ENCODE measurements around the gene OLFM2. TPM values are rescaled to one million over a fixed set of nuclear protein-coding genes. Genes with fewer than 3 reads are reported as not detected.
"Not testable (repeated sequence)": the region's sequence is repeated elsewhere in the genome, so short reads cannot be mapped to it uniquely, and the experiment has no call there.

The OLFM2 gene
- total RNA-seq, 1 donor from 2014 or later, result 13.8 TPM

DNA sequence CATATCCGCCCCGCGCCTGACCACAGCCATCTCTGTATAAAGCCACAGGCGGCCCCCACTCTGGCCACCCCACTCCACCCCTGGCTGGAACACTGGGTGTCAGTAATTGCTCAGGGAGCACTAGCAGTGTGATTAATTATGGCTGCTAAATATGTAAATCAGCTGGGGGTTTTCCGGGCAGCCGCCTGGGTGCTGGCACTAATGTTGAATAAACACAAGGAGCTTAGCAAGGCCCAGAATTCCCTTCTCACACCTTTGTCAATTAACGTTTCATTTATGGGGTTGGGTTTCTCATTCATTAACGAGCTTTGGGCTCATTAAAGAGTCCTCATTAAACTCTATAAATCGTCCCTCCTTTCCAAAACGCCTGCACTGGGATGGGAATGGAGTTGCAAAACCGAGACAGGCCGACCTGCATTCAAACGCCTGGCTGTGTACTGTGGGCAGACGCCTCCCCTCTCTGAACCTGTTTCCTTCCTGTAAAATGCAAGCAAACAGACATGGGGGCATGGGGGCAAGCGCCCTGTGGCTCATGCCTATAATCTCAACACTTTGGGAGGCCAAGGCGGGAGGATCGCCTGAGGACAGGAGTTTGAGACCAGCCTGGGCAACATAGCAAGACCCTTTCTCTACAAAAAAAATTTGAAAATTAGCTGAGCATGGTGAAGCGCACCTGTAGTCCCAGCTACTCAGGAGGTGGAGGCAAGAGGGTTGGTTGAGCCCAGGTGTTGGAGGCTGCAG is 17.7 kb upstream of the OLFM2 start:
- Histone ChIP-seq H3K36me3 (no peaks in the 10 kb centered on the region), H3K4me3 (no peak overlapping the region), H3K4me1 (no peaks in the 10 kb centered on the region), H3K27ac (no peak overlapping the region), H3K9me3 (no peaks in the 10 kb centered on the region), H3K27me3 (no peaks in the 10 kb centered on the region)
- intact Hi-C loops (cut with DNase I), result no loop called here
- TF ChIP-seq, protein P1, sequence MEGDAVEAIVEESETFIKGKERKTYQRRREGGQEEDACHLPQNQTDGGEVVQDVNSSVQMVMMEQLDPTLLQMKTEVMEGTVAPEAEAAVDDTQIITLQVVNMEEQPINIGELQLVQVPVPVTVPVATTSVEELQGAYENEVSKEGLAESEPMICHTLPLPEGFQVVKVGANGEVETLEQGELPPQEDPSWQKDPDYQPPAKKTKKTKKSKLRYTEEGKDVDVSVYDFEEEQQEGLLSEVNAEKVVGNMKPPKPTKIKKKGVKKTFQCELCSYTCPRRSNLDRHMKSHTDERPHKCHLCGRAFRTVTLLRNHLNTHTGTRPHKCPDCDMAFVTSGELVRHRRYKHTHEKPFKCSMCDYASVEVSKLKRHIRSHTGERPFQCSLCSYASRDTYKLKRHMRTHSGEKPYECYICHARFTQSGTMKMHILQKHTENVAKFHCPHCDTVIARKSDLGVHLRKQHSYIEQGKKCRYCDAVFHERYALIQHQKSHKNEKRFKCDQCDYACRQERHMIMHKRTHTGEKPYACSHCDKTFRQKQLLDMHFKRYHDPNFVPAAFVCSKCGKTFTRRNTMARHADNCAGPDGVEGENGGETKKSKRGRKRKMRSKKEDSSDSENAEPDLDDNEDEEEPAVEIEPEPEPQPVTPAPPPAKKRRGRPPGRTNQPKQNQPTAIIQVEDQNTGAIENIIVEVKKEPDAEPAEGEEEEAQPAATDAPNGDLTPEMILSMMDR (IDR thresholded peaks at IDR 0.05), result no peak
- no peak for TF ChIP-seq POLR2A (IDR thresholded peaks at IDR 0.05)
- TF ChIP-seq POLR2AphosphoS5 (IDR thresholded peaks at IDR 0.05; ENCODE audit: insufficient read depth in 1 of 2, low read depth in 1 of 2), result no peak
- no peak for DNase-seq (ENCODE audit: extremely low spot score in 2 of 2)

DNA sequence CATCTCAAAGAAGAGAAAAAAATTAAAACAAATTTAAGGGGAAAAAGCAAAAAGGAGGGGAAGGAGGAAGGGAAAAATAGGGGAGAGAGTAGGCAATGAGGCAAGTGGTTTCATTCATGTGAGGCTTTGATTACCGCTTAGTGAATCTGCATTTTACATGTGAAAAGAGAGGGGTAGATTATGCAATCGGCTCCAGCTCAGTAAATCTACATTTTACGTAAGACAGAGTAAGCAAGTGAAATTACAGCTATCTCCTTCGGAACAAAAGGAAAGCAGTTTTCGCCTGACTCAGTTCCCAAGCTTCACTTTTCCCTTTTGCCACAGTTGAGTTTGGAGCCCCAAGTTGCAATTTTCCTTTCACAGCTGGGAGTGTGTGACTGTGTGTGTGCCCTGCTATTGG is 16.0 kb upstream of the OLFM2 start:
- no peaks in the 10 kb centered on the region for H3K27me3 ChIP-seq
- no peak overlapping the region for H3K27ac ChIP-seq
- H3K4me1 ChIP-seq, result no peaks in the 10 kb centered on the region
- DNase-seq (ENCODE audit: extremely low spot score in 2 of 2), result no peak
- H3K4me3 ChIP-seq, result no peak overlapping the region
- no peaks in the 10 kb centered on the region for H3K9me3 ChIP-seq
- intact Hi-C loops (cut with DNase I), result no loop called here
- TF ChIP-seq POLR2A (IDR thresholded peaks at IDR 0.05), result no peak
- TF ChIP-seq POLR2AphosphoS5 (IDR thresholded peaks at IDR 0.05; ENCODE audit: insufficient read depth in 1 of 2, low read depth in 1 of 2), result no peak
- TF ChIP-seq, protein P1 (IDR thresholded peaks at IDR 0.05), result no peak
- no peaks in the 10 kb centered on the region for H3K36me3 ChIP-seq

DNA sequence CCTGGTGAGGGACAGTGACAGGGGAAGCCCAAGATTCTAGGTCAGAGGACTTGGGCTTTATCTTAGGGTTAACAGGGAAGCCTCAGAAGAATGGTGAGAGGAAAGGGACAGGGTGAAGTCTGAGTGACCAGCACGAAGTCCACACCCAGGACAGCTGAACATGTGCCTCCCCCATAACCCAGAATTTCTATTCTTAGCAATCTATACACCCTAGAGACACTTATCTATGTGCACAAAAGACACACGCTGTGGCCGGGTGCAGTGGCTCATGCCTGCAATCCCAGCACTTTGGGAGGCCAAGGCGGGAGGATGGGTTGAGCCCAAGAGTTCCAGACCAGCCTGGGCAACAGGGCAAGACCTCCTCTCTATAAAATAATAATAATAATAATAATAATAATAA is 11.1 kb upstream of the OLFM2 start:
- H3K9me3 ChIP-seq, result no peaks in the 10 kb centered on the region
- TF ChIP-seq POLR2A (IDR thresholded peaks at IDR 0.05) (no peak), POLR2AphosphoS5 (IDR thresholded peaks at IDR 0.05; ENCODE audit: insufficient read depth in 1 of 2, low read depth in 1 of 2) (no peak)
- TF ChIP-seq, protein P1 (IDR thresholded peaks at IDR 0.05), result no peak
- no peak overlapping the region for H3K27ac ChIP-seq
- no peak overlapping the region for H3K4me3 ChIP-seq
- DNase-seq (ENCODE audit: extremely low spot score in 2 of 2), result no peak
- H3K4me1 ChIP-seq, result peaks cover 29% of the 10 kb centered on the region
- no peaks in the 10 kb centered on the region for H3K27me3 ChIP-seq
- H3K36me3 ChIP-seq, result no peaks in the 10 kb centered on the region
- intact Hi-C loops (cut with DNase I), result no loop called here

- DNase-seq (ENCODE audit: extremely low spot score in 2 of 2); H3K27me3 ChIP-seq; H3K36me3 ChIP-seq; H3K9me3 ChIP-seq; intact Hi-C loops (cut with DNase I); H3K4me3 ChIP-seq: not testable (repeated sequence)
- peak overlapping the region; percentile 66 for H3K27ac ChIP-seq
- peaks cover 29% of the 10 kb centered on the region for H3K4me1 ChIP-seq
Observed at GRCh38 chr19:9946528-9947125, 10.3 kb upstream of the OLFM2 start.

- no peaks in the 10 kb centered on the region for H3K36me3 ChIP-seq
- H3K27me3 ChIP-seq, result no peaks in the 10 kb centered on the region
- DNase-seq (ENCODE audit: extremely low spot score in 2 of 2), result peak in 1 of 2 donors; percentile 97
- no peaks in the 10 kb centered on the region for H3K9me3 ChIP-seq
- TF ChIP-seq, protein P1 (IDR thresholded peaks at IDR 0.05), result no peak
- no peak for TF ChIP-seq POLR2A (IDR thresholded peaks at IDR 0.05)
- TF ChIP-seq POLR2AphosphoS5 (IDR thresholded peaks at IDR 0.05; ENCODE audit: insufficient read depth in 1 of 2, low read depth in 1 of 2), result peak; percentile 74 to 92
- H3K4me1 ChIP-seq, result peaks cover 29% of the 10 kb centered on the region
- intact Hi-C loops (cut with DNase I), result no loop called here
- peak overlapping the region; percentile 66 for H3K27ac ChIP-seq
- H3K4me3 ChIP-seq, result peak overlapping the region in 1 of 2 donors; percentile 0
Observed at GRCh38 chr19:9945319-9945966, 9.1 kb upstream of the OLFM2 start.
